Activated CD8-positive, alpha-beta memory T cell treated with anti-CD3 and anti-CD28 coated beads, Interleukin-2, amount 50 U/mL, for 1 hour (primary cell): ENCODE data around the gene IL1RAPL2.
"Not testable (repeated sequence)": the region's sequence is repeated elsewhere in the genome, so short reads cannot be mapped to it uniquely, and the experiment has no call there.

Source experiments
- DNase-seq: peaks from one replicate; pipeline ENCODE4 v3.0.0-alpha.2; 2020; ENCODE audit errors: extremely low read depth

IL1RAPL2 gene

DNA sequence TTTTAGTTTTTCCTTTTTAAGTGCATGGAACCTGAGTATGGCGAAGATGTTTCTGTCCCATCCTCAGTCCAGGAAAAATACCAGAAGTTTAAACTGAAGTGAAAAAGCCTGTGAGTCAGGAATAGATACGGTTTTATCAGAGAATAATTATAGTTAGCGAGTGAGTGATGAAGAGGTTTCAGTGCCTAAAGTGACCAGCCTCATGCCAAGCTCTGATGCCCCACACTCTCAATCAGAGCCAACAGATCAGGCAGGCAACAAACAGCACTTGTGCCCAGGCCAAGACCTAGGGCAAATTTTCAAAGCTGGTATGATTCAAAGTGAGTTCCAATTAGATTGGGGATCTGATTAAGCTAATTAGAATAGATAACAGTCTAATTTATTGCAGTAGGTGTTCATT lies 1043.5 kb downstream of the IL1RAPL2 start:
- no peak for DNase-seq

DNA sequence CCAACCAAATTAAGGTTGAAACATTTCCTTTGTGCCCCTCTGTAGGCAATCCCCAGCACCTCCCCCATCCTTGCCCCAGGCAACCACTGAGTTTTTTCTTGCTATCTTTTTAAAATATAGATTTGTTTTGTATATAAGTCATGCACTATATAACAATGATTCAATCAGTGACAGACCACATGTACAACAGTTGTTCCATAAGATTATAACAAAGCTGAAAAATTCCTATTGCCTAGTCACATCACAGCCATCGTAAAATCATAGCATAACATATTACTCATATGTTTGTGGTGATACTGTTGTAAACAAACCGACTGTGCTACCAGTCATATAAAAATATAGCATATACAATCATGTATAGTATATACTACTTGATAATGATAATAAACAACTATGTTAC lies 1044.4 kb downstream of the IL1RAPL2 start:
- no peak for DNase-seq

DNA sequence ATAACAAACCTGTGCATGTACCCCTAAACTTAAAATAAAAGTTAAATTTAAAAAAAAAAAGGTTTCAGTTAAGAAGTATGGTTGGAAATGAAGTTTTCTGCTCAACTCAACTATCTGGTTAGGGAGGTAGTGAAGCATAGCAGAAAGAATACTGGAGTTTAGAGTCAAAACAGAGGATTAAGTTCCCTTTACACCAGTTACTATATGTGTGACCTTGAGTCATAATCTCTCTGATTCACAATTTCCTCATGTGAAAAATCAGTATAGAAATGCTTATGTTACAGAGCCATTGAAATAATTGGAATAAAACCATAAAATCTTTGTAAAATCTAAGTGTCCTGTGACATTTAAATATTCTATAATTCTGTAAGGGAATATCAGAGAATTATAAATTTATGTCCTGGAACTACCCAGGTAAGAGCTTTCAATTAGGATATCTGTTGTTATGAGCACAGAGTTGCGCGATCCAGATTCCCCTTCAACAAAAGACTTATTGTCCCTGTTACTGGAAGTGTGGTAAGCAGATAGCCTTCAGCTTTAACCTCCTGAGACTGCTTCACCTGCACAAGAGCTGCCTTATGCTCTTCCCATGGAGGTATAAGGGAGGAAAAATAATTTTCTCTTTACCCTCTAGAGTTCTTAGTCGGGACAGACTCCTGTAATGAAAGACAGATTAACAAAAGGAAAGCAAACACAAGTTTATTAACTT lies 1052.5 kb downstream of the IL1RAPL2 start:
- DNase-seq, result no peak

DNA sequence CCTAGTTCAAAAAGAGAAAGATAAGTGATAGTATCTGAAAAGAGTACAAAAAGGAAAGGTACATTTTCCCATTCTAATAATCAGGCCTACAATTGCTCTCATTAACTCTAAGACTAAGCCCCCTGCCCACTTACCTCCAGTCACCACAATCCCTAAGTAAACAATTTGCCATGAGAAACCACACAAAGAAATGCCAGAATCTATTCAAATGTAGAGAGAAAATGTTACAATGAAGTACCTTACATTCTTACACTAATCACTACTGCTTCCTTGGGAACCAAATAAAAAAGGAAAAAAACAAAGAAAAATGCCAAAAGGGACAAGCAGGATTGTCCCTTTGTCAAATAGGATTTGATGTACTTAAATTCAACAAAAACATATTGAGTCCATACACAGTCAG lies 1068.2 kb downstream of the IL1RAPL2 start:
- DNase-seq, result no peak

DNA sequence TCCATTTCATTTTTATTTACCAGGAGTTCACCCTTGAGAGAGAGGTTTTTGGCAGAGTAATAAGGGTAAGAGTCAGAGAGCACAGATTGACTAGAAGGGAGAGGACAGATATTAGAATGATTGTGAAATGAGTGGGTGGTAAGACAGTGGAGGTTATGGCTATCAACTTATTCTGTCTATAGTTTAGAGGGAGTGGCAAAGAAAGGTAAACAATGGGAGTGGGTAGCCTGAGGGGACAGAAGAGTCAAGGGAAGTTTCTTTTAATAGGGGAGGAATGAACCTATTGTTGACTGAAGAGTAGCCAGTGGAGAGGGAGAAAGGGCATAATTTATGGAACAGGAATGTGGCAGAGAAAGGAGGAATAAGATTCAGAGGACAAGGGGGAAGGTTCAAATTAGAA lies 1069.8 kb downstream of the IL1RAPL2 start:
- DNase-seq, result no peak

DNA sequence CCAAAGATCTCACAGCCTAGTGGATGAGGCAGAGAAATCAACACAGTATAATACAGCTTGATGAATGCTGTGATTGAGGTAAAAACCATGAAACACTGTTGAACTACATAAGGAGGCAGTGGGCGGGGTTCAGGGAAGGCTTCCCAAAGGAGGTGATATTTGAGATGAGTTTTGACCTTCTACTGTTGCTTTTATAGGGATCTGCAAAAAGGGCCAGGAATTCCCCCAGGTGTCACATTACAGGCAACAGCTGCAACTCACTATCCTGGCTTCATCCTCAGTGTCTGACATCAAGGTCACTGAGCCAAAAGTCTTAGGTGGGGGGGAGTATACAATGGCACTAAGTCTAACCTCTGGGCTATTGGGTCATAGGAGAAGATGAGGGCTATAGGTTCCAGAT lies 1070.7 kb downstream of the IL1RAPL2 start:
- no peak for DNase-seq

DNA sequence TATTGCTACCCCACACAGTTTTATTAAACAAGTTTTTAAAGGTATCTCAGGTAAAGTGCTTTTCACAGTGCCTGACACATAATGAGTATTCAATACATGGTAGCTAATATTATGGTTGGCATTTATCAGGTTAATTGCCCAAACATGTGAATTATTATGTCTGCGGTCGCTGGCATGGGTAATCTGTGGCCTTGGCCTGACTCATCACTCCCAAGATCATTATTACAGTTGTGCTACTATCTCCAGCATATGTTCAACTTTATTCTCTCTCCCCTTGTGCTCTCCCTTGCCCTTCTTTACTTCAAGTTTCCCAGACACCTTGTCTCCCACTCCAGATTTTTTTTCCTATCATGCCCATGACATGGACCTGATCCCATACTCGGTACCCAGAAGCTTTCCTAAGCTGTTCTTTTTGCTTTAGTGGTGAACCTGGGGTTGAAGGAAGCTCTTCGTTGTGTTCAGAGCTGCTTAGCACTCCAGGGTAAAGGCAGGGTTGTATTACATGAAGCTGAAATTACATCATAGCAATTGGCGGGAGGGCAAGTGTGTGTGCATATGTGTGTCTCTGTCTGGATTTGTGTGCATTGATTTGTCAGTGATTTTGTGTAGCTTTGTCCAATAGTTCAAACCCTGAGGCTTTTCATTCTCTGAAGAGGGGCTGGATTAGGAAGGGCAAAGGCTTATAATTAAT lies 1079.8 kb downstream of the IL1RAPL2 start:
- DNase-seq, result no peak

DNA sequence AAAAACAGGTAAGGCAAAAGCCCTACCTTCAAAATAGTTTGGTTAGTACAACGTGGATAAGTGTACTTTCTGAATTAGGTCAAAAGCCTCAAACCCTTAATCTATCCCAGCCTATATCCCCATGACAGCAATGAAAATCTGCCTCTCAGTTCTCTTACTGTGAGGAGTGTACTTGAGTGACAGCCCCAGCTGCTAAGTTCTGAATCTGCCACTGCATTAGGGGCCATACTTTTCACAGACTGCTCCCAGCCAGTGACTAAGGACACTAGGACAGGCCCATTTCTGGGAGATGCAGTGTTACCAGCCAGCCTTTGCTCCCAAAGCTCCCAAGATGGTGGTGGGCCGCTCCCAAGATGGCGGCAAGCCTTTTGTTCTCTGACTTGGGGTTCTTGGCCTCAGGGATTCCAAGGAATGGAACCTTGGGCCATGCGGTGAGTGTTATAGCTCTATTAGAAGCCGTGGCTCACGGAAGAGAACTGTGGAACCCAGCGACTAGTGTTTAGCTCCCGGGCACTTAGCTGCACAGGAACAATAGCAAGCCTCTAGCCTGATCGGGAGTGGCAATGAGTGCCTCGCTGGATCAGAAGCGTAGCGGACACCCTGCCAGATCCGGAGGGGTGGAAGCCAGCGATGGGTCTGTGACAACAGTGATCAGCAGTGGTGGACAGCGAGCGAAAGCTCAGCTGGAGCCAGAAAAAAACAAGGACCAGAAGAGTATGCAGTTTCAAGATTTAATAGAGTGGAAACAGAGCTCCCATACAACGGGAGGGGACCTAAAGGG lies 1080.8 kb downstream of the IL1RAPL2 start:
- no peak for DNase-seq

DNA sequence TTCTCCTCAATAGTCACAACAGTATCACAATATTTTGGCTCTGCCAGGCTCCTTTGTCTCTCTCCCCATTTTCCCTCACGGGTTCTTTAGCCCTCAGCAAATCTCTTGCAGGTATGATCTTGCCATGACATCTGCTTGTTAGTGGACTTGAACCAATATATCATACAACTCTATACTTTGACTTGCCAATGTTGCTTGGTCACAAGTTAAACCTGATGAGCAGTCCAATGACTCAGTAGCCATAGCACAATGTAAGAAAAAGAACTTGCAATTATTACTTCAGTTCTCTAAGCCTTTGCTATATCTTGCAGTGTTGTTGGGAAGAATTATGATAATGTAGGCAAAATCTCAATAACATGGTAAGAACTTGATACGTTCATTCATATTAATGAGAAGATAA lies 1081.8 kb downstream of the IL1RAPL2 start:
- no peak for DNase-seq

DNA sequence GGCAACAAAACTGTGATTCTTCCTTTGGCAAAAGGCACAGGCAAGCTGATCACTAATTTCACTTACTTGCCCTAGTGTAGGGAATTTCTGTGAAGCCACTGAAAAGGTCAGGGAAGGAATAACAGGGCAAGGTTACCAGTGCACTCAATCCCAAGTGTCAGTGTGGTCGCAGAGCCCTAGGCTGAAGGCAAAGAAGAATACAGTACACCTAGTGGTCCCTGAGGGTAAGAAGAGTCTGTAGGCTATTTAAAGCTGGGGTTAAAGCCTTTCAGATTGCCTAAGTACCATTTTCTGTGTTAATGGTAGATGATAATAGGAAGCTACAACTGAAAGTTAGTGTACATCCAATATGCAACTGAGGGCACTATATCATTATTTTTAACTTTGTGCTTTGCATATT lies 1082.7 kb downstream of the IL1RAPL2 start:
- DNase-seq, result no peak

DNA sequence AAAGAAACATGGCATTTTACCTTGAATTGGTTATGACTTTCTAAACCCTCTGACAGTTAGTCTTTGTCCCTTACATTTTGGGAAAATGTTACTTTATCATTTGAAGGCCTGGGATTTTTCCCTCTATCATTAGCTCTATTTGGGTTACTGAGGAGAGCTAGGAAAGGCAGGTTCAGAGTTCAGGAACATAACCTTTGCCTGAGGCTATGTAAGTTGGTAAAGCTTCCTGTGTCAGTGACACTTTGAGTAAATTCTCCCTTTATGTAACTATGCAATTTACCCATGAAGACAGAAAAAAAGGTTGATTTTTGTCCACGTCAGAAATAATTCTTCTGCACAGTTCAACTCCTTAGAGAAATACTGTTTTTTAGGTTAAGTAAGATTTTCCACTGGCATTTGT lies 1084.6 kb downstream of the IL1RAPL2 start:
- no peak for DNase-seq

DNA sequence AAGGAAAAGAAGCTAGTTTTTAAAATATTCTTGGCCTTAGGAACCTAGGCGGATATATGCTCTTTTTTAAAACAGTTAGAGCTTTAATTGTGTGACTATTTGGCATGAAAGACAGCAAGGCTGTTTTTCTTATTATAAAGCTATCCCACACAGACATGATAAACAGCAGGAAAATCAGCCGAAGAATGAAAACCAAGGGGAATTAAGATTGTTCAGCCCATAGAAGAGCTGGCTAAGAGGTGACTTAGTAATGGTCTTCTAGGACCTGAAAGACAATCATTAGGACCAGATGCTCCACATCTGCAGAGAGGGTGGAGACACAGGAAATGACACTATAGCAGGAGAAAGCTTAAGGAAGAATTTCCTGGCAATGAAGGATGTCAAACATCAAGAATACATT lies 1085.0 kb downstream of the IL1RAPL2 start:
- no peak for DNase-seq

DNA sequence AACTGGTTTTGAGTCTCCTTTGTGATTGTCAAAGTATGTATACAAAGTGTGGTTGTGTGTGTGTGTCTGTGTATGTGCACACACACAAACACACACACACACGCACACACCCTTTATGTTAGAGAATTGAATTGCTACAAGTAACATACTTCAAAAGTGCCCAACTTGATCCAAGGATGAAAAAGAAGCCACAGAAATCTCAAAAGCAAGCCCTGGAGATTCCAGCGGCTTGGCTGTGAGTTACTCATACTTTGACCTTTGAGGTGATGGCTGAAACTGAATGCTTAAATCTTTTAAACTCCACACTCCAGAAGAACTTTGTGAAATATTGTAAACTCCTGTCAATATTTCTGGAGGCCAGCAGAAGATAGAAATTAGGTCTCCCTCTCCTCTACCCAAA lies 1087.9 kb downstream of the IL1RAPL2 start:
- DNase-seq, result no peak

DNA sequence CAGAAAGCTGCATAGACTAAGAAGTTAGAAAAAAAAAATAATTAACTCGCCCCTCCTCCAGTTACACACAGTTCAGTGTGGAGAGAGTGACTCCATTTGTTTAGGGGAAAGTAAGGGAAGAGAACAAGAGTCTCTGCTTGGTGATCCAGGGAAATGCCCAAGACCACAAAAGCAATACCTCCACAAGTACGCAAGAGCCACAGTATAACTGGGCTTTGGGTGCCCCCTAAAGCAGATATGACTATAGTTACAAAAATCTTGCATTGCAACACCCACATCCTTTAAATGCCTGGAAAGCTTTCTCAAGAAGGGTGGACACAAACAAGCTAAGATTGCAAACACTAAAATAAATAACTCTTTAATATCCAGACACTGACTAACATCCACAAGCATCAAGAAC lies 1092.1 kb downstream of the IL1RAPL2 start:
- no peak for DNase-seq

DNA sequence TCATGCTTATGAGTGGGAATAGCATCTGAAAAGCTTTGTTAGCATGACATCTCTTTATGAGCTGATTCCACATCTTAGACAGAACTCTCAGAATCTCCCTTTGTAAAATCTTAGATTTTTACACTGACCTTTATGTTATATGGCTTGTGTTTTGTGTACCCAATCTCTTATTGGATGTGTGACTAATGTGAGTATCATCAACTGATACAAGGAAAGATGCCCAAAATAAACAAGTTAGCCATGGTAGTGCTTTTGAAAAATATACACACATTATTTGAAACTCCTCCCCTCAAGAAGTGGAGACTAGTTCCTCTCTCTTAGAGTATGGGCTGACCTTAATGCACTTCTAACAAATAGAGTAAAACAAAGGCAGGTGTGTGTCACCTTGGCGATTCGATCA lies 1096.2 kb downstream of the IL1RAPL2 start:
- no peak for DNase-seq

DNA sequence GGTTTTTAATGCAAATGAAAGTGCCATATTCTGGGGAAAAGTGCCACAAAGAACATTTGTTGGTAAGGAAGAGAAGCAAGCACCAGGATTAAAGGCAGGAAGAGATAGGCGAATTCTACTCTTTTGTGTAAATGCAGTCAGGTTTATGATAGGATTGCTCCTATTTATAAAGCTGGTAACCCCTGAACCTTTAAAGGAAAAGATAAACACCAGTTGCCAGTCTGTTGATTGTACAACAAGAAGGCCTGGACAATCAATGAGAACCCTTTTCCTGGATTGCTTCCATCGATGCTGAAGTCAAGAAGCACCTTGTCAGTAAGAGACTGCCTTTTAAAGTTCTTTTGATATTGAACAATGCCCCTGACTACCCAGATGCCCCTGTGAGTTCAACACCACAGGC lies 1098.2 kb downstream of the IL1RAPL2 start:
- DNase-seq, result no peak

DNA sequence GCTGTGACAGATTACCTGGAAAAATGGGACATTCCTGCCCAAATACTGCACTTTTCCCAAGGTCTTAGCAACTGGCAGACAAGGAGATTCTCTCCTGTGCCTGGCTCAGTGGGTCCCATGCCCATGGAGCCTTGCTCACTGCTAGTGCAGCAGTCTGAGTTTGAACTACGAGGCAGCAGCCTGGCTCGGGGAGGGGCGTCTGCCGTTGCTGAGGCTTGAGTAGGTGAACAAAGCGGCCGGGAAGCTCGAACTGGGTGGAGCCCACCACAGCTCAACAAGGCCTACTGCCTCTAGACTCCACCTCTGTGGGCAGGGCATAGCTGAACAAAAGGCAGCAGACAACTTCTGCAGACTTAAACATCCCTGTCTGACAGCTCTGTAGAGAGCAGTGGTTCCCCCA lies 1118.3 kb downstream of the IL1RAPL2 start:
- DNase-seq, result not testable (repeated sequence)

DNA sequence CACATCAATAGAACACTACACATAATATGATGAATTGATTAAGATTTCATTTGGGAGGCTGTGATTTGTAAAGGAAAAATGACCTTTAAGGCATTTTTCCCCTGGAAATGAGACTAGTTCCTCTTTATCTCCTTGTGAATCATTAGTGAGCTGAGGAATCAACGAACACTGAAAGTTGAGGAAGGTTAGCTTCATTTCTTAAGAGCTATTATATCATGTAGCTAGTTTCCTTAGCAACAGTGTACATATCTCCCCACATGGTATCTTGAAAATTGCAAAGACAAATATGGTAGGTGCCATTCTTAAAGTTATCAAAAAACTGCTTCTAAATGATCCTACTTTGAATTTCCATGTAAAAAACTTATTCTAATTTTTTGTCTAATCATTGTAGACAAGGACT lies 1128.8 kb downstream of the IL1RAPL2 start:
- no peak for DNase-seq

DNA sequence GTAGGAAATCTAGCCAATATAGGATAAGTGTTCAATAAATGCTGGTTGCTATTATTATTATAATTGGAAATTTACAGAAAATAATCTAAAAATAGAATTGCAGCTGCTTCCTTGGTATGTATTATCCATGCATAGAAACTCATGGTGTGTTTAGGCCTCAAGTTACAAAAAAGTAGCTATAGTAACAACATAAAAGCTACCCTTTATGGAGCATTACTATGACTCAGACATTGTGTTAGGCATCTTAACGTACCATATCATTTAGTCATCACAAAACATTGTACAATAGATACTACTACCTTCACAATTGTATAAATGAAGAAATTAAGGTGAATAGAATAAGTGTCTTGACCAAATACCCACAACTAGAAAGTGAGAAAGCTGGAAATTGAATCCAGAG lies 1129.5 kb downstream of the IL1RAPL2 start:
- no peak for DNase-seq

DNA sequence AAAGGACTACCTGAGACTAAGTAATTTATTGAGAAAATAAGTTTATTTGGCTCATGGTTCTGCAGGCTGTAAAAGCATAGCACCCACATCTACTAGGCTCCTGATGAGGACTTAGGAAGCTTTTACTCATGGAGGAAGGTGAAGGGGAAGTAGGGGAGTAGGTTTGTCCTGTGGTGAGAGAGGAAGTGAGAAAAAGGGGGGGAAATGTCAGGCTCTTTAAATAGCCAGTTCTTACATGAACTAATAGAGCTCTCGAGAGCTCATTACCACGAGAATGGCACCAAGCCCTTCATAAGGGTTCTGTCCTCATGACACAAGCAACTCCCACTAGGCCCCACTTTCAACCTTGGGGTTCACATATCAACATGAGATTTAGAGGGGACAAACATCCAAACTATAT lies 1130.9 kb downstream of the IL1RAPL2 start:
- no peak for DNase-seq

DNA sequence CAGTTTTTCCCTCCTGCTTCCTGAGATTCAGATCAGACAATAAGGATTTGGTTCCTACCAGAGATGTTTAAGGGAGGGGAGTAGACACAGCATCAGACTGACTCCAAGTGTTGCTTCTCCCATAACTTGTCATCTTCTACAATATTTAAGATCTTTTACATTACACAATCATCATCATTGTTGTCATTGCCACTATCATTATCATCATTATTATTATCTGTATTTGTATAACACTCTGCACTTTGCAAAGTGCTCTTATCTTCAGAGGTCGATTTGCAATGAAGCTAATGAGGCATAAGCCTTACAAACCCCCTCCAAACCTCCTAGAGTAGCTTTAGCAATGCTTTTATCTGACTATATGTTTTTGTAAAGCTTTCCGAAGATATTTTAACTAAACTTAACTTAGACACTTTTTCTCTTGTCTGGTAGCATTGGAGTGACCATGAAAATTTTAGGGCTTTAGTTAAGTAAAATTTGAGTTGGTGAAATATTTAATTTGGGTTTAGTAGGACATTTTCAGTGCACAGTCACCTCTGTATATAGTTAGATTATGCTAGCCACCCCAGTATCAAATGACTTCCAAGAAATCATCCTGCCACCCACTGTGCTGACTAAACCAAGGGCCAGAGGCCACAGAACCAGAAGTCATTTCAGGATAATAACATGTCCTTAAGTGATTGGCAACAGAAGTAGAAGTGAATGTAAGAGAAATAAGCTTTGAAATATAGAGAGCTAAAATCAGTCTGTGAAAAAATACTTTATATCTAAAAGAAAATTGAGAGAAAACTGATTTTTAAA lies 1132.2 kb downstream of the IL1RAPL2 start:
- DNase-seq, result no peak

DNA sequence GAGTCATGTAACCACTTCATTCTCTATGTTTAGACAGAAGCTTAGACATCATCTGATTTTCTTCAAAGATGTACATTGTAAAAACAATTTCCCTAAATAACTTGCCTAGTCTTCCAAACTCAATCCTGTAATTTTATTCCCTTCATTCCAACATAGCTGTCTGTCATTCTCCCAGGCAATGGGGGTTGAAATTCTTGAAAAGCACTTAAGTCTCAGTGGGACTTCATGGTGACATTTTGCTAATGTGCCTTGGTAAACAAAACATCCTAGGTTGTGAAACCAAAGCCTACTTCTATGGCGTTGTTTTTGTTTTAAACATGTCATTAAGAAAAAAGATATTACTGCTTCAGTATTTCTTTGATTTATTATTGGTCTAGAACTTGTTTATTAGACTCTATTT lies 1134.3 kb downstream of the IL1RAPL2 start:
- DNase-seq, result no peak
